ENCODE measurements around the gene IAPP.

Gene IAPP

DNA sequence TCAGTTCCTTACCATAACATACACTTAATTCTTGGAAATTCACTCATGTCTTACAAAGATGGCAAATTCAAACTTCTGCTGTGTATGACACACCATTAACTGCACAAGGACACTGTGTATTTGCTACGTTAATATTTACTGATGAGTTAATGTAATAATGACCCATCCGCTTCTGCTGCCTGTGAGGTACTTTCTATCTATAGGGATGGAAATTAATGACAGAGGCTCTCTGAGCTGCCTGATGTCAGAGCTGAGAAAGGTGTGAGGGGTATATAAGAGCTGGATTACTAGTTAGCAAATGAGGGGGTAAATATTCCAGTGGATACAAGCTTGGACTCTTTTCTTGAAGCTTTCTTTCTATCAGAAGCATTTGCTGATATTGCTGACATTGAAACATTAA, at the start of gene IAPP:
IAPP (plus strand) TSS at position 301 of the 400 bp plus-strand sequence. CDS start 450 bp downstream, outside the sequence.
- H3K27me3 ChIP-seq (ENCODE audit: control insufficient read depth, insufficient read depth, low read length) = no peaks in the 10 kb centered on the region
- H3K4me1 ChIP-seq (ENCODE audit: control insufficient read depth, insufficient read depth, low read length) = no peaks in the 10 kb centered on the region
- H3K9me3 ChIP-seq (ENCODE audit: control insufficient read depth, insufficient read depth, low read depth, low read length) = no peaks in the 10 kb centered on the region
- H3K4me3 ChIP-seq (ENCODE audit: low read depth, low read length) = no peak within 1 kb of the TSS
- no peaks in the 10 kb centered on the region for H3K36me3 ChIP-seq (ENCODE audit: control insufficient read depth, insufficient read depth, low read length)
- H3K9ac ChIP-seq (ENCODE audit: low read length) = no peak within 1 kb of the TSS
- no peak within 1 kb of the TSS for H3K27ac ChIP-seq (ENCODE audit: low read depth, low read length)

DNA sequence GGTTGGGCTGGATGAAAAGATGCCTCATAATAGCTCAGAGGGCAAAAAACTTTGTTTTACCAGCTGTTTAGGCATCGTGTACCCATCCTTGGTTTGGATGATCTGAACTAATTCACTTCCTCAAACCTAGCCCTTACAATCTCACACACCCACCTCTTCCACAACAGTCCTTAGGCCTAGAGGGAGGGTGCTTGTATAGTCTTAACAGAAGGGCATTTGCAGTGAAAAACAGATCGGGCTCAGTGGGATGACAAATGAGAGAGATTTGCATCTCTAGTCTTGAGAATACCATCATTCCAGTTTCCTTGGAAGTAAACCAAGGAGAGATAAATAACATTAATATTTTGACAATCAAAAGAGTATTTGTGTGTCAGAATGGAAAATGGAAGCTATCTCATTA, 49.0 kb upstream of the IAPP start:
- Histone ChIP-seq H3K9me3 (ENCODE audit: control insufficient read depth, insufficient read depth, low read depth, low read length) (peaks cover 40% of the 10 kb centered on the region), H3K27me3 (ENCODE audit: control insufficient read depth, insufficient read depth, low read length) (no peaks in the 10 kb centered on the region), H3K27ac (ENCODE audit: low read depth, low read length) (peak overlapping the region; percentile 68; the same call in 1 of the 2 replicates), H3K4me3 (ENCODE audit: low read depth, low read length) (no peak overlapping the region), H3K36me3 (ENCODE audit: control insufficient read depth, insufficient read depth, low read length) (peaks cover 14% of the 10 kb centered on the region), H3K9ac (ENCODE audit: low read length) (no peak overlapping the region), H3K4me1 (ENCODE audit: control insufficient read depth, insufficient read depth, low read length) (peaks cover 20% of the 10 kb centered on the region)

DNA sequence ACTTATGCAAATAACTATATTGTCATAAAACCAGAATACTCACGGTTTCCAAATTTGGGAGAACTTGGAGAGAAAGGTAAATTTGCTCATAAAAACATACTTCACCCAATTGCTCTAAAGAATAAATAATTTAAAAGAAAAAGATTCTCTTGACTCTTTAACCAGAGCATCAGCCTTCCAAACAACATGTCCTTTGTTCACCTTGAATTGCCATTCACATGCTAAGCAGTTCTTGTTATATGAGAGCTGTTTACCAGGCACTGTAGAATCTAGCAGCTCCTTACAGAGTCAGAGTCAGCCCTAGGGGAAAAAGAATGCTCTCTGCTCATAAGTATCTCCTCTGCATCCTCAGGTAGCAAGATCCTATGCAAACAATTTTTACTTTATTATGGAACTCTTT, 48.2 kb upstream of the IAPP start:
- H3K4me1 ChIP-seq (ENCODE audit: control insufficient read depth, insufficient read depth, low read length) = peaks cover 20% of the 10 kb centered on the region
- no peaks in the 10 kb centered on the region for H3K27me3 ChIP-seq (ENCODE audit: control insufficient read depth, insufficient read depth, low read length)
- H3K36me3 ChIP-seq (ENCODE audit: control insufficient read depth, insufficient read depth, low read length) = peaks cover 14% of the 10 kb centered on the region
- H3K27ac ChIP-seq (ENCODE audit: low read depth, low read length) = peak overlapping the region; percentile 68; the same call in 1 of the 2 replicates
- H3K9ac ChIP-seq (ENCODE audit: low read length) = no peak overlapping the region
- peaks cover 47% of the 10 kb centered on the region for H3K9me3 ChIP-seq (ENCODE audit: control insufficient read depth, insufficient read depth, low read depth, low read length)
- 0 out of 2 replicates have a peak overlapping the region, but pooled peaks have one; percentile 11 for H3K4me3 ChIP-seq (ENCODE audit: low read depth, low read length)

DNA sequence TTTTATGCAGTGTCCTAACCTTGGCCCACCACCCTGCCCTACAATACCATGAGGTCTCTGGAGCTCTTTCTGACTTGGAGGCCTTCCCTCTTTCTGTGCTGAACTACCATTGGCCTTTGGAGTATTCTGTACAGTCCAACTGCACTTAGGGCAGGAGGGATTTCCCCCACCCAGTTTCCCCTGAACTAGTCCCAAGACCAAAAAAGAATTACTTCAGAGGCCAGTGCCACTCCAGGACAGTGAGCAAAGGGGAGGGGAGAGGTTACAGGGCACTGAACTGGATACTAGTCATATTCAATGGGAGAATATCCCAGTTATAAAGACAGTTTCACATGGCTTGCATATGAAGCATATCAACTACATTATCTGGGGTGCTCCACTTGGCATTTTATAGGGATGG, 44.1 kb upstream of the IAPP start:
- Histone ChIP-seq H3K36me3 (ENCODE audit: control insufficient read depth, insufficient read depth, low read length) (peaks cover 25% of the 10 kb centered on the region), H3K9ac (ENCODE audit: low read length) (no peak overlapping the region), H3K27me3 (ENCODE audit: control insufficient read depth, insufficient read depth, low read length) (no peaks in the 10 kb centered on the region), H3K27ac (ENCODE audit: low read depth, low read length) (no peak overlapping the region), H3K4me1 (ENCODE audit: control insufficient read depth, insufficient read depth, low read length) (peaks cover 17% of the 10 kb centered on the region), H3K4me3 (ENCODE audit: low read depth, low read length) (no peak overlapping the region), H3K9me3 (ENCODE audit: control insufficient read depth, insufficient read depth, low read depth, low read length) (peaks cover 70% of the 10 kb centered on the region)

DNA sequence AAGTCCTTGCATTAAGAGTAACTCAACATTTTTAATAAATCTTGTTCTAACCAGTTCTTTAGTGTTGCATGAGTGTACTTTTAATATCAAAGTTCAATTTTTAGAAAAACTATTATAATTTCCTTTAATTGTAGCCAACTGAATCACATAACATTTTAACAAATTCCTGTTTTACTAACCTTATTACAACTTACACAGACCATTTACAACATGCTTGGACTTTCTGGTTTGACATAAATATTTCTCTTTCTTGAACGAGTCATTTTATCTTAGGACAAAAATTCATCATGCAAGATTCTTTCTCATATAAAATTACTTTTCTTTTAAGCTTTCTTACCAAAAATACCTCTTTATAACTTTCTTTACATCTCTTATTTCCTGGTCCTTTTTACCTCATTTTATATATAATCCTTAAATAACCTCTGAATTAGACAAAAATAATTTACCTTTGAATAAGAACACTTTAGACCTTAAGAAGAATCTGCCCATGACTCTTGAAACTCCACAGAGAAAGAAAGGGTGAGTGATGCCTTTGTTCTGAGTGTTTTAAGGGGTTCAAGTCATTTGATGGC, 41.9 kb upstream of the IAPP start:
- peaks cover 70% of the 10 kb centered on the region for H3K9me3 ChIP-seq (ENCODE audit: control insufficient read depth, insufficient read depth, low read depth, low read length)
- no peaks in the 10 kb centered on the region for H3K4me1 ChIP-seq (ENCODE audit: control insufficient read depth, insufficient read depth, low read length)
- peaks cover 25% of the 10 kb centered on the region for H3K36me3 ChIP-seq (ENCODE audit: control insufficient read depth, insufficient read depth, low read length)
- H3K9ac ChIP-seq (ENCODE audit: low read length) = no peak overlapping the region
- H3K27ac ChIP-seq (ENCODE audit: low read depth, low read length) = no peak overlapping the region
- no peaks in the 10 kb centered on the region for H3K27me3 ChIP-seq (ENCODE audit: control insufficient read depth, insufficient read depth, low read length)
- H3K4me3 ChIP-seq (ENCODE audit: low read depth, low read length) = no peak overlapping the region

DNA sequence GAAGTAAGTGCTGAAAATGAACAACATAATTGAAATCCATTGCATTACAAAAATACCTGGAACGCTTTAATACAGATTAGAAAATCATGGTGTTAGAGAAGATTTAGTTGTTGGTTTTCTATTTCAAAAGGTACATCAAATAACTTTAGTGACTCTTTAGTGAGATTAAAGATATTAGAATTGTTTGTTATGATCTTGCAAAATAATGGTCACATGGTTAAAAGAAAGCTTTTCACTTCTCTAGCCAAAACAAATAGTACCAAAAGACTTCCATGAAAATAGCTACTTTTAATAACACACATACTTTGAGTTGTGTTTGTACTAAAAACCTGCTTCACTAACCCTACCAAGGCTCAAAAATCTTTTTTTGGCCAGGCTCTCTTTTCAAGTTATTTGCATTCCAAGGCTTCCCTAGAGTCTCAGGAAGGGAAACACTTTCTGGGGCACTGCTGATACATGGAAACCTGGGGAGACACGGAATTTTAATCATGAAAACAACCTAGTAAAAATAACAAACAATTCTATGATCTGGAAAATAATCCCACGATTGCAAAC, 37.9 kb upstream of the IAPP start, which contains the start of gene SLCO1A2:
SLCO1A2 (minus strand) TSS at position 147 of the 555 bp plus-strand sequence. CDS start 270 bp downstream, outside the sequence.
- no peaks in the 10 kb centered on the region; the same call in 1 of the 2 replicates for H3K4me1 ChIP-seq (ENCODE audit: control insufficient read depth, insufficient read depth, low read length)
- peaks cover 11% of the 10 kb centered on the region; the same call in 1 of the 2 replicates for H3K36me3 ChIP-seq (ENCODE audit: control insufficient read depth, insufficient read depth, low read length)
- H3K9ac ChIP-seq (ENCODE audit: low read length) = no peak within 1 kb of the TSS
- H3K4me3 ChIP-seq (ENCODE audit: low read depth, low read length) = no peak within 1 kb of the TSS
- H3K9me3 ChIP-seq (ENCODE audit: control insufficient read depth, insufficient read depth, low read depth, low read length) = peaks cover 36% of the 10 kb centered on the region
- no peaks in the 10 kb centered on the region for H3K27me3 ChIP-seq (ENCODE audit: control insufficient read depth, insufficient read depth, low read length)
- no peak within 1 kb of the TSS for H3K27ac ChIP-seq (ENCODE audit: low read depth, low read length)

DNA sequence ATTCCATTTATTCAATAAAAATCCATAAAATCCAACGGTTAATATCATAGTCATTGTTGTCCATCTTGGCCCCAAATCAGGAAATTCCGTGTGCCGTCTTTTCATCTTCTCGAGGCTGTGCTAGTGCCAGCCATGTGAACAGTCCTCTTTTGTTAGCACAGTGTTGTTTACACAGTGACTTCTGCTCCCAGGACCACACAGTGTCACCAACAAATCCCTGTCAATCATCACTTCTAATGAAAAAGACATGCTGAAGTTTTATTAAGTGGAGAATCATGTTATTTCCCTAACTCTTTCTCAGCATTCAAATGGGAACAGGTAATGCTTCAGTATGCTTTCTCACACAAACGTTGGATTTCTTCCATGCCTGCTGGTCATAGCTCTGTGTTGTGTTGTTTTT, 36.0 kb upstream of the IAPP start:
- peaks cover 26% of the 10 kb centered on the region for H3K9me3 ChIP-seq (ENCODE audit: control insufficient read depth, insufficient read depth, low read depth, low read length)
- H3K27ac ChIP-seq (ENCODE audit: low read depth, low read length) = no peak overlapping the region
- H3K27me3 ChIP-seq (ENCODE audit: control insufficient read depth, insufficient read depth, low read length) = no peaks in the 10 kb centered on the region
- H3K36me3 ChIP-seq (ENCODE audit: control insufficient read depth, insufficient read depth, low read length) = peaks cover 8% of the 10 kb centered on the region; the same call in 1 of the 2 replicates
- no peak overlapping the region for H3K9ac ChIP-seq (ENCODE audit: low read length)
- no peaks in the 10 kb centered on the region; the same call in 1 of the 2 replicates for H3K4me1 ChIP-seq (ENCODE audit: control insufficient read depth, insufficient read depth, low read length)
- no peak overlapping the region for H3K4me3 ChIP-seq (ENCODE audit: low read depth, low read length)

DNA sequence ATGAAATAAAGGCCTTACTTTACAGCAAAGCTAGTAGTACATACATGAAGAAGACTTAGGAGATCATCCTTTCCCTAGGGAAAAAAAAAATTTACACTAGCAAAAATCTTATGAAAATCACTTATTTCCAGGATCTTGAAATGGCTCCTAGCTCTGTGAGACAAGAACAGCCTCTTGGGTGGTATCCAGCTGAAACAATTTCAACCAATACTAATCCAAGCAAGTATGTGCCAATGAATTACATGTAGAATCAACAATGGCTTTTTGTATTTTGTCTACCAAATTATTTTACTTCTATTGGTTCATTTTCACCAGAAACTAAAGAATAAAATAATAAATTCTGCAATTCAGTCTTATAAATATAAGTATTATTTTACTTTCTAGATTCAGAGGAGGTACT, 35.2 kb upstream of the IAPP start:
- Histone ChIP-seq H3K9ac (ENCODE audit: low read length) (no peak overlapping the region), H3K9me3 (ENCODE audit: control insufficient read depth, insufficient read depth, low read depth, low read length) (peaks cover 19% of the 10 kb centered on the region), H3K36me3 (ENCODE audit: control insufficient read depth, insufficient read depth, low read length) (peaks cover 3% of the 10 kb centered on the region; the same call in 1 of the 2 replicates), H3K4me3 (ENCODE audit: low read depth, low read length) (no peak overlapping the region), H3K4me1 (ENCODE audit: control insufficient read depth, insufficient read depth, low read length) (no peaks in the 10 kb centered on the region; the same call in 1 of the 2 replicates), H3K27ac (ENCODE audit: low read depth, low read length) (no peak overlapping the region), H3K27me3 (ENCODE audit: control insufficient read depth, insufficient read depth, low read length) (no peaks in the 10 kb centered on the region)

DNA sequence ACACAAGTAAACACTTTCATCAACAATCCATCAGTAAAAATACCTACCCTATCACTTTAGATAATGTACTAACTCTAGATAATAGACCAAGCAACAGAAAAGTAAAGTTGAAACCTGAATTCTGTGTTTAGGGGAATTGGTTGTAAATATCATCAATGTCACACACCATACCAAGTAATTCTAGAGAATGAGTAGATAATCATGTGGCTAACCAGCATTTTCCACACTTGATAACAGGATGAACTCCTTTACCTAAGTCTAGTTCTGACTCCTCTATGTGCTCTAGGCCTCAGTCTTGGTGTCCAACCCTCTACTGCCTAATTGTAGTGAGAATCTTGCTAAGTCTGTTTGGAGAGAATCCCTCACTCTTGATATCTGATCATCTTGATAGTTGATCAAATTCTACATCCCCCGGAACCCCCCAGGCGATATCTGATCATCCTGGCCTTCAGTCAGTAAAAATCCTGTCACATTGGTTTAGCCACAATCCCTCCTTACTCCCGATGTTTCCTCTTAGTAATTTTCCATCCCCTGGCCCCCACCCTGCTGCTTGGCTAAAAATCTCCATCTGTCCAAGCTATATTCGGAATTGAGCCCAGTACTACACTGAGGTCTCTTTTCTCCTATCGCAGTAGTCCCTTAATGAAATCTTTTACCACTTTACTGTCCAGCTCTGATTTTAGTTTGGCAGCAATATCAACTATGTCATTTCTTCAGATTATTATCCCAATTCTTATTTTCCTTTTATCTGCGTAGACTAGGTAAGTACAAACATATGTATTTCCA, 34.5 kb upstream of the IAPP start:
- H3K4me1 ChIP-seq (ENCODE audit: control insufficient read depth, insufficient read depth, low read length) = no peaks in the 10 kb centered on the region; the same call in 1 of the 2 replicates
- H3K36me3 ChIP-seq (ENCODE audit: control insufficient read depth, insufficient read depth, low read length) = no peaks in the 10 kb centered on the region
- H3K9ac ChIP-seq (ENCODE audit: low read length) = no peak overlapping the region
- no peaks in the 10 kb centered on the region for H3K27me3 ChIP-seq (ENCODE audit: control insufficient read depth, insufficient read depth, low read length)
- no peak overlapping the region for H3K4me3 ChIP-seq (ENCODE audit: low read depth, low read length)
- H3K9me3 ChIP-seq (ENCODE audit: control insufficient read depth, insufficient read depth, low read depth, low read length) = peaks cover 14% of the 10 kb centered on the region; the same call in 1 of the 2 replicates
- H3K27ac ChIP-seq (ENCODE audit: low read depth, low read length) = no peak overlapping the region

DNA sequence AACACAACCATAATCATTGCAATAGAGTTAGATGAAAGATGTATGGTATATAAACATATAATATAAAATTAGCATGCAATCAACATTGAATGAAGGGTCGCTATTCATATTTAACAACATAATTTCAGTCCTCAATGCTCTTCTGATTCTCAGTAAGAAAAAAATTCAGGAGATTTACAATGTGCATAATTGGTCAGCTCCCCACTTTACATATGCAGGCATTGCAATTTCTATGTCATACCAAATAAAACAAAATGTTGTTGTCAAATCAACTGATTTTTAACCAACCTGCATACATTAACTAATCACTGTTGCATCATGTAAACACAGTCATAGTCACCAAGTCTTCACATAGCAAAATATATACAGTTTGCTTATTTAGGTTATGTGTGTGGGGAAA, 32.8 kb upstream of the IAPP start:
- H3K36me3 ChIP-seq (ENCODE audit: control insufficient read depth, insufficient read depth, low read length) = no peaks in the 10 kb centered on the region

DNA sequence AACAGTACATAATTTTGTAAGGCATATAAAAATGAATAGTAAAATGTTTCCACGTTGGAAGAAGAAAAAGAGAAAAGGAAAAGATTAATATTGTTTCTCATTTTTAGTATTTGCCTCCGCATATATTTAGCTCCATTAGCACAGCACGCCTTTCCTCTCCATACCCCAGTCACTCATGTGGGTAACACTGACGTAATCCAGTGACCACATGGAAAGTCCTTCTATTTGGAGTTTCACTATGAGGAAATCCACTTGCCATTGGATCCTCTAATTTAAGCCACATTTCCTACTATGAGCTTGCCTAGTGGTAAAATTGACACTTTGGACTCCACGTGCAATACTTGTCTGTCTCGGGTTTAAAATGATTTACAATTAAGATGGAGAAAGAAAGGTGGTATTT, 32.3 kb upstream of the IAPP start:
- no peak overlapping the region for H3K9ac ChIP-seq (ENCODE audit: low read length)
- no peaks in the 10 kb centered on the region for H3K36me3 ChIP-seq (ENCODE audit: control insufficient read depth, insufficient read depth, low read length)
- 0 out of 2 replicates have a peak, but pooled peaks cover 4% of the 10 kb centered on the region for H3K9me3 ChIP-seq (ENCODE audit: control insufficient read depth, insufficient read depth, low read depth, low read length)
- H3K4me1 ChIP-seq (ENCODE audit: control insufficient read depth, insufficient read depth, low read length) = peaks cover 8% of the 10 kb centered on the region; the same call in 1 of the 2 replicates
- H3K27ac ChIP-seq (ENCODE audit: low read depth, low read length) = no peak overlapping the region
- no peak overlapping the region for H3K4me3 ChIP-seq (ENCODE audit: low read depth, low read length)
- no peaks in the 10 kb centered on the region for H3K27me3 ChIP-seq (ENCODE audit: control insufficient read depth, insufficient read depth, low read length)

More for the DNA sequence above, 32.8 kb upstream of the IAPP start:
- Histone ChIP-seq H3K4me1 (ENCODE audit: control insufficient read depth, insufficient read depth, low read length) (peaks cover 3% of the 10 kb centered on the region; the same call in 1 of the 2 replicates), H3K27ac (ENCODE audit: low read depth, low read length) (no peak overlapping the region), H3K9me3 (ENCODE audit: control insufficient read depth, insufficient read depth, low read depth, low read length) (0 out of 2 replicates have a peak, but pooled peaks cover 4% of the 10 kb centered on the region), H3K9ac (ENCODE audit: low read length) (no peak overlapping the region), H3K27me3 (ENCODE audit: control insufficient read depth, insufficient read depth, low read length) (no peaks in the 10 kb centered on the region), H3K4me3 (ENCODE audit: low read depth, low read length) (no peak overlapping the region)

Data from HUES6 (cell line).